HepG2 (cell line): Measurements from ENCODE around the gene GLDC. TPM values are rescaled to one million over a fixed set of nuclear protein-coding genes. Genes with fewer than 3 reads are reported as not detected.
A peak's percentile ranks its signal among the peaks of the same experiment; 100 is the strongest.

Experiments used
- ARNT ChIP-seq: fragments of 450-650 bp; IDR thresholded peaks from 2 replicates; pipeline ENCODE4 v1.6.1; 2017
- BRF2 ChIP-seq: sonication (generic); formaldehyde crosslinking; IDR thresholded peaks from 2 replicates; pipeline ENCODE4 v1.8.1; 2022; ENCODE audit warnings: mild to moderate bottlenecking, missing genetic modification reagents
- IRF2 ChIP-seq: IDR thresholded peaks from 2 replicates; pipeline ENCODE4 v1.6.1; 2018; ENCODE audit warnings: missing genetic modification reagents, missing compliant biosample characterization
- MAFG ChIP-seq: sonication (generic); formaldehyde crosslinking; IDR thresholded peaks from 2 replicates; pipeline ENCODE4 v1.5.1; 2020; ENCODE audit warnings: mild to moderate bottlenecking, missing genetic modification reagents
- NCOA5 ChIP-seq: sonication (generic); formaldehyde crosslinking; IDR thresholded peaks from 2 replicates; pipeline ENCODE4 v1.4.0; 2020; ENCODE audit warnings: missing genetic modification reagents
- REL ChIP-seq: sonication (generic); formaldehyde crosslinking; conservative IDR thresholded peaks from 2 replicates; pipeline ENCODE4 v1.8.0; 2022; ENCODE audit warnings: mild to moderate bottlenecking, missing genetic modification reagents, moderate library complexity
- SRSF1 ChIP-seq: fragments of 200-400 bp; formaldehyde crosslinking; optimal IDR thresholded peaks from 2 replicates; pipeline ENCODE3; 2017; ENCODE audit warnings: mild to moderate bottlenecking, low read depth, low read length, moderate library complexity
- ZBTB42 ChIP-seq: sonication (generic); formaldehyde crosslinking; IDR thresholded peaks from 2 replicates; pipeline ENCODE4 v1.5.0; 2020; ENCODE audit warnings: mild to moderate bottlenecking, missing genetic modification reagents
- ZHX2 ChIP-seq, 2 experiments: sonication (generic) in 1 of 2; formaldehyde crosslinking in 1 of 2; IDR thresholded peaks; 2 replicates each; pipeline versions ENCODE4 v1.6.1 to v1.9.0; 2014 to 2022; ENCODE audit warnings: antibody characterized with exemption in 1 of 2, borderline replicate concordance in 1 of 2, inconsistent platforms in 1 of 2, low read depth in 1 of 2, missing genetic modification reagents in 1 of 2
- ZNF235 ChIP-seq: sonication (generic); formaldehyde crosslinking; IDR thresholded peaks from 2 replicates; pipeline ENCODE4 v1.8.1; 2023; ENCODE audit warnings: mild to moderate bottlenecking, missing genetic modification reagents, borderline replicate concordance
- ZNF3 ChIP-seq: IDR thresholded peaks from 2 replicates; pipeline ENCODE4 v1.7.0; 2017; ENCODE audit warnings: inconsistent platforms
- ZNF776 ChIP-seq: sonication (generic); formaldehyde crosslinking; IDR thresholded peaks from 2 replicates; pipeline ENCODE4 v1.4.0; 2020; ENCODE audit warnings: mild to moderate bottlenecking, missing genetic modification reagents
- ZNF790 ChIP-seq: sonication (generic); formaldehyde crosslinking; IDR thresholded peaks from 2 replicates; pipeline ENCODE4 v1.8.0; 2022; ENCODE audit warnings: missing genetic modification reagents, mild to moderate bottlenecking, borderline replicate concordance
- polyA plus RNA-seq, 8 experiments: library from polyadenylated mRNA; depleted of rRNA in 3 of 8; stranded (reverse) in 7 of 8; unstranded in 1 of 8; fragments of >200 nt; fragmentation: Illumina TruSeq in 4 of 8; extraction: Trizol in 4 of 8; gene quantifications; 2 replicates each; pipeline versions ENCODE4 v1.2.1 to v1.2.3, GENCODE V29; 2011 to 2016; ENCODE audit warnings: low read depth in 4 of 8, missing spikeins in 1 of 8, mixed read lengths in 1 of 8; ENCODE audit not compliant: insufficient read depth in 1 of 8
- total RNA-seq, 5 experiments: library from RNA; depleted of rRNA; stranded (reverse); fragments of >200 nt; fragmentation: Illumina TruSeq; extraction: Trizol; gene quantifications; 2 replicates each; pipeline ENCODE4 v1.2.3, GENCODE V29; 2016; ENCODE audit warnings: low read depth in 1 of 5
- TF ChIP-seq, protein P1 (sequence below): fragments of 450-650 bp; IDR thresholded peaks from 2 replicates; pipeline ENCODE4 v1.6.1; 2017; ENCODE audit warnings: mild to moderate bottlenecking

Gene GLDC
- total and polyA plus RNA-seq, 2 of the 13 experiments (the other 11 are each of a cell fraction or from before 2014, with no cell fraction given): 59.3 to 115 TPM

DNA sequence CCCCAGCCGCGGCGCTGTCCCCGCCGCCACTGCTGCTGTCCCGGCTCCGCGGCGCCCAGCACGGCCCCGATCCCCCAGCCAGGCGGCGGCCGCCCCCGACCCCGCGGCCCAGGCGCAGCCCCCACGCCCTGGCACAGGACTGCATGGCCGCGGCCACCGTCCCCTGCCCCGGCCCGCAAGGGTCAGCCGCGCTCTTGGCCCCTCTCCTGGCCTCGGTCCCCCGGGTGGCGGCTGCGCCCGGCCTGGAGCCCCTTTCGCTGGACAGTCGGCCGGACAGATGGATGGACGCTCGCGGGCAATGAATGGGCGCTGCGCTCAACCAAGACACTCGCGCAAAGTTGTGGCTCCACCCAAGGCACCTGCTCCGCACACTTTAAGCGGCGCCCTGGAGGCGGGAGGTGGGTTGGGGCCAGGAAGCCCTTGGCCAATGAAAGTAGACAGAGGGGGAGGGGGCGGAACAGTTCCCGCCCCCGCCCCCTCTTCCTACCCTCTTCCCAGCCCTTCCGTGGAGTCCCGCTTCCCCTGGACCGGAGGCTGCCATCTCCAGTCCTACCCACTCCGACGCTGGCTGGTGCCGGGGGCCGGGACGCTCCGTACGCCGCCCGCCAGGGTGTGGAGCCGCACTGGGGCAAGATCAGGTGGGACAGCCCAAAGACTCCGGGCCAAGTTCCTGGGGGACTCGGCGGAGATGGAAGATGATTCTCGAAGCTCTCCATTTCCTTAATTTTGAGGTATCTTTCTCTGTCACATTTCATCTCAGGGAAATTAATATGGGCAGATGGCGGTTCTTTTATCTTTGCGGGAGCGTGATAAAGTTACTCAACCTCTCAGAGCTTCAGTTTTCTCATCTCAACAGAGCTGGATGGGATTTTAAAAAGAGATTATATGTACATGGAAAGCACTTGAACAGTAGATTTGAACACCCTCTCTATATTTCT is at the start of gene GLDC (continued):
- TF ChIP-seq, protein P1, sequence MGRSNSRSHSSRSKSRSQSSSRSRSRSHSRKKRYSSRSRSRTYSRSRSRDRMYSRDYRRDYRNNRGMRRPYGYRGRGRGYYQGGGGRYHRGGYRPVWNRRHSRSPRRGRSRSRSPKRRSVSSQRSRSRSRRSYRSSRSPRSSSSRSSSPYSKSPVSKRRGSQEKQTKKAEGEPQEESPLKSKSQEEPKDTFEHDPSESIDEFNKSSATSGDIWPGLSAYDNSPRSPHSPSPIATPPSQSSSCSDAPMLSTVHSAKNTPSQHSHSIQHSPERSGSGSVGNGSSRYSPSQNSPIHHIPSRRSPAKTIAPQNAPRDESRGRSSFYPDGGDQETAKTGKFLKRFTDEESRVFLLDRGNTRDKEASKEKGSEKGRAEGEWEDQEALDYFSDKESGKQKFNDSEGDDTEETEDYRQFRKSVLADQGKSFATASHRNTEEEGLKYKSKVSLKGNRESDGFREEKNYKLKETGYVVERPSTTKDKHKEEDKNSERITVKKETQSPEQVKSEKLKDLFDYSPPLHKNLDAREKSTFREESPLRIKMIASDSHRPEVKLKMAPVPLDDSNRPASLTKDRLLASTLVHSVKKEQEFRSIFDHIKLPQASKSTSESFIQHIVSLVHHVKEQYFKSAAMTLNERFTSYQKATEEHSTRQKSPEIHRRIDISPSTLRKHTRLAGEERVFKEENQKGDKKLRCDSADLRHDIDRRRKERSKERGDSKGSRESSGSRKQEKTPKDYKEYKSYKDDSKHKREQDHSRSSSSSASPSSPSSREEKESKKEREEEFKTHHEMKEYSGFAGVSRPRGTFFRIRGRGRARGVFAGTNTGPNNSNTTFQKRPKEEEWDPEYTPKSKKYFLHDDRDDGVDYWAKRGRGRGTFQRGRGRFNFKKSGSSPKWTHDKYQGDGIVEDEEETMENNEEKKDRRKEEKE: no peak
- no peak for TF ChIP-seq ZNF235 (CRISPR knock-in tag)
- TF ChIP-seq REL: no peak; the same call in 1 of the 2 replicates
- TF ChIP-seq ZNF790 (CRISPR knock-in tag): no peak
- no peak for TF ChIP-seq ZNF3 (CRISPR knock-in tag)
- TF ChIP-seq ARNT: no peak
- TF ChIP-seq MAFG: no peak
- no peak for TF ChIP-seq ZHX2 (IDR thresholded peaks at IDR 0.05; ENCODE audit: low read depth)
- 0 out of 2 replicates have a peak, but pooled peaks have one; percentile 60 for TF ChIP-seq ZHX2 (CRISPR knock-in tag; IDR thresholded peaks at IDR 0.05; ENCODE audit: borderline replicate concordance)
- TF ChIP-seq NCOA5 (CRISPR knock-in tag): no peak
- TF ChIP-seq ZBTB42 (CRISPR knock-in tag): peak; percentile 38; the same call in 1 of the 2 replicates
- peak; percentile 72 for TF ChIP-seq IRF2
- no peak for TF ChIP-seq SRSF1
- no peak for TF ChIP-seq BRF2
- TF ChIP-seq ZNF776 (CRISPR knock-in tag): peak; percentile 70; the same call in 1 of the 2 replicates
